Activated naive CD4-positive, alpha-beta T cell treated with anti-CD3 and anti-CD28 coated beads, Interleukin-2, amount 10 ng/mL, durations not matched to agents 7 days and 5 days (primary cell): ENCODE results near the gene SLC50A1.
"Not testable (repeated sequence)": the region's sequence is repeated elsewhere in the genome, so short reads cannot be mapped to it uniquely, and the experiment has no call there.

ENCODE experiments used
- CTCF ChIA-PET: fragments of 350-600 bp; sonication (Branson Sonifier 250); formaldehyde crosslinking; loops from one replicate; lab custom pipeline; 2021; ENCODE audit warnings: antibody characterized with exemption; lab: Charles Lee
- DNase-seq: peaks from one replicate; pipeline ENCODE4 v3.0.0-alpha.2; 2020
- H3K27ac Mint-ChIP-seq: one replicate; pipeline ENCODE4 v1.8.0; 2021; ENCODE audit warnings: mild to moderate bottlenecking, moderate library complexity, mixed read lengths
- H3K27me3 Mint-ChIP-seq: one replicate; pipeline ENCODE4 v1.8.0; 2021; ENCODE audit warnings: mild to moderate bottlenecking, mixed read lengths
- H3K36me3 Mint-ChIP-seq: one replicate; pipeline ENCODE4 v1.8.0; 2021; ENCODE audit warnings: mixed read lengths
- H3K4me1 Mint-ChIP-seq: one replicate; pipeline ENCODE4 v1.8.0; 2021; ENCODE audit warnings: mixed read lengths
- H3K4me3 Mint-ChIP-seq: one replicate; pipeline ENCODE4 v1.8.0; 2021; ENCODE audit warnings: mild to moderate bottlenecking, moderate library complexity, mixed read lengths
- H3K9me3 Mint-ChIP-seq: one replicate; pipeline ENCODE4 v1.8.0; 2021; ENCODE audit warnings: mixed read lengths

The SLC50A1 gene

GRCh38 chr1:155164625-155165024 is 29.0 kb downstream of the SLC50A1 start:
- not testable (repeated sequence) for H3K36me3 Mint-ChIP-seq, H3K27ac Mint-ChIP-seq, H3K4me3 Mint-ChIP-seq, H3K9me3 Mint-ChIP-seq, DNase-seq
- Mint-ChIP-seq H3K27me3 (peaks cover 25% of the 10 kb centered on the region), H3K4me1 (peaks cover 15% of the 10 kb centered on the region)
- CTCF ChIA-PET = interaction anchor here (1.1 to 13.8 kb wide), 3 partner anchors 8 to 74 kb away, joined by 3 to 226 read pairs (median 3); partner anchors contain the start of gene KRTCAP2

- no peak overlapping the region for H3K4me3 Mint-ChIP-seq
- CTCF ChIA-PET = interaction anchor here (0.8 to 13.8 kb wide), 6 partner anchors 20 to 80 kb away, joined by 3 to 226 read pairs (median 19); partner anchors contain the start of gene SLC50A1
- no peak overlapping the region for H3K27ac Mint-ChIP-seq
- no peak for DNase-seq
- peaks cover 15% of the 10 kb centered on the region for H3K36me3 Mint-ChIP-seq
- H3K4me1 Mint-ChIP-seq = peaks cover 17% of the 10 kb centered on the region
- H3K9me3 Mint-ChIP-seq = no peaks in the 10 kb centered on the region
- H3K27me3 Mint-ChIP-seq = peaks cover 21% of the 10 kb centered on the region
Observed at GRCh38 chr1:155166051-155166470, 30.4 kb downstream of the SLC50A1 start.

GRCh38 chr1:155166471-155167165 is 31.0 kb downstream of the SLC50A1 start:
- DNase-seq = no peak
- Mint-ChIP-seq H3K27me3 (peaks cover 21% of the 10 kb centered on the region), H3K36me3 (peaks cover 18% of the 10 kb centered on the region), H3K27ac (no peak overlapping the region), H3K9me3 (no peaks in the 10 kb centered on the region), H3K4me1 (peaks cover 23% of the 10 kb centered on the region), H3K4me3 (no peak overlapping the region)
- CTCF ChIA-PET = interaction anchor here (0.8 to 13.8 kb wide), 13 partner anchors 20 to 122 kb away, joined by 3 to 226 read pairs (median 7); partner anchors contain the start of gene SLC50A1

GRCh38 chr1:155167166-155168104 is 31.8 kb downstream of the SLC50A1 start:
- H3K9me3 Mint-ChIP-seq = no peaks in the 10 kb centered on the region
- H3K27me3 Mint-ChIP-seq = peaks cover 21% of the 10 kb centered on the region
- peak overlapping the region; percentile 12 for H3K4me3 Mint-ChIP-seq
- H3K4me1 Mint-ChIP-seq = peaks cover 31% of the 10 kb centered on the region
- DNase-seq = peak; percentile 93
- CTCF ChIA-PET = interaction anchor here (0.6 to 13.8 kb wide), 22 partner anchors 13 to 658 kb away, joined by 3 to 226 read pairs (median 4); partner anchors contain the start of genes EFNA3 and SLC50A1
- H3K27ac Mint-ChIP-seq = no peak overlapping the region
- H3K36me3 Mint-ChIP-seq = peaks cover 24% of the 10 kb centered on the region

GRCh38 chr1:155168105-155168445 is 32.4 kb downstream of the SLC50A1 start:
- H3K36me3 Mint-ChIP-seq = peaks cover 26% of the 10 kb centered on the region
- not testable (repeated sequence) for H3K27ac Mint-ChIP-seq, H3K9me3 Mint-ChIP-seq, DNase-seq, H3K4me3 Mint-ChIP-seq
- CTCF ChIA-PET = interaction anchor here (0.8 to 13.8 kb wide), 18 partner anchors 14 to 123 kb away, joined by 3 to 226 read pairs (median 5); partner anchors contain the start of gene EFNA3
- H3K27me3 Mint-ChIP-seq = peaks cover 22% of the 10 kb centered on the region
- peaks cover 34% of the 10 kb centered on the region for H3K4me1 Mint-ChIP-seq

- no peak for DNase-seq
- H3K4me1 Mint-ChIP-seq = peaks cover 40% of the 10 kb centered on the region
- H3K27ac Mint-ChIP-seq = no peak overlapping the region
- H3K9me3 Mint-ChIP-seq = no peaks in the 10 kb centered on the region
- no peak overlapping the region for H3K4me3 Mint-ChIP-seq
- CTCF ChIA-PET = interaction anchor here (0.9 to 13.8 kb wide), 15 partner anchors 15 to 123 kb away, joined by 3 to 226 read pairs (median 6); partner anchors contain the start of gene EFNA3
- H3K36me3 Mint-ChIP-seq = peaks cover 30% of the 10 kb centered on the region
- H3K27me3 Mint-ChIP-seq = peaks cover 25% of the 10 kb centered on the region
Observed at GRCh38 chr1:155168456-155169210, 33.0 kb downstream of the SLC50A1 start.

- DNase-seq = no peak
- Mint-ChIP-seq H3K36me3 (peaks cover 30% of the 10 kb centered on the region), H3K27me3 (peaks cover 25% of the 10 kb centered on the region), H3K4me3 (no peak overlapping the region), H3K4me1 (peaks cover 46% of the 10 kb centered on the region), H3K9me3 (no peaks in the 10 kb centered on the region), H3K27ac (no peak overlapping the region)
- CTCF ChIA-PET = interaction anchor here (0.6 to 13.8 kb wide), 5 partner anchors 72 to 248 kb away, joined by 4 to 226 read pairs (median 32); no protein-coding TSS in a partner anchor
Observed at GRCh38 chr1:155169541-155169940, 33.9 kb downstream of the SLC50A1 start.

GRCh38 chr1:155170101-155170785 is 34.6 kb downstream of the SLC50A1 start:
- Mint-ChIP-seq H3K9me3 (no peaks in the 10 kb centered on the region), H3K4me3 (no peak overlapping the region), H3K4me1 (peaks cover 52% of the 10 kb centered on the region), H3K36me3 (peaks cover 30% of the 10 kb centered on the region), H3K27ac (peak overlapping the region; percentile 2), H3K27me3 (peaks cover 25% of the 10 kb centered on the region)
- CTCF ChIA-PET = interaction anchor here (0.6 to 13.8 kb wide), 7 partner anchors 73 to 660 kb away, joined by 3 to 226 read pairs (median 29); no protein-coding TSS in a partner anchor
- DNase-seq = no peak

- peaks cover 23% of the 10 kb centered on the region for H3K27me3 Mint-ChIP-seq
- peaks cover 58% of the 10 kb centered on the region for H3K4me1 Mint-ChIP-seq
- no peaks in the 10 kb centered on the region for H3K9me3 Mint-ChIP-seq
- H3K27ac Mint-ChIP-seq = peak overlapping the region; percentile 28
- CTCF ChIA-PET = interaction anchor here (1.0 to 13.8 kb wide), 4 partner anchors 74 to 111 kb away, joined by 4 to 226 read pairs (median 57); no protein-coding TSS in a partner anchor
- no peak for DNase-seq
- H3K4me3 Mint-ChIP-seq = no peak overlapping the region
- peaks cover 30% of the 10 kb centered on the region for H3K36me3 Mint-ChIP-seq
Observed at GRCh38 chr1:155170806-155171205, 35.2 kb downstream of the SLC50A1 start.

- no peaks in the 10 kb centered on the region for H3K9me3 Mint-ChIP-seq
- DNase-seq = no peak
- H3K27me3 Mint-ChIP-seq = peaks cover 10% of the 10 kb centered on the region
- H3K4me1 Mint-ChIP-seq = peaks cover 67% of the 10 kb centered on the region
- peak overlapping the region; percentile 98 for H3K27ac Mint-ChIP-seq
- H3K4me3 Mint-ChIP-seq = peak overlapping the region; percentile 97
- CTCF ChIA-PET = interaction anchor here (0.6 to 13.8 kb wide), 19 partner anchors 9 to 198 kb away, joined by 3 to 226 read pairs (median 4); partner anchors contain the start of genes CKS1B, EFNA4, MTX1 and THBS3
- peaks cover 39% of the 10 kb centered on the region for H3K36me3 Mint-ChIP-seq
Observed at GRCh38 chr1:155171836-155172731, 36.4 kb downstream of the SLC50A1 start.

GRCh38 chr1:155172732-155173477 is 37.3 kb downstream of the SLC50A1 start, which contains the start of gene KRTCAP2:
Gene KRTCAP2, minus strand, starts transcription at chr1:155173304. Its CDS starts 80 bp downstream, at chr1:155173224.
- H3K27ac Mint-ChIP-seq = peak within 1 kb of the TSS; percentile 98
- H3K9me3 Mint-ChIP-seq = no peaks in the 10 kb centered on the region
- peak; percentile 97 for DNase-seq
- H3K27me3 Mint-ChIP-seq = peaks cover 4% of the 10 kb centered on the region
- peaks cover 65% of the 10 kb centered on the region for H3K4me1 Mint-ChIP-seq
- CTCF ChIA-PET = interaction anchor here (0.6 to 13.8 kb wide), 26 partner anchors 8 to 315 kb away, joined by 3 to 226 read pairs (median 4); partner anchors contain the start of genes CKS1B, DPM3, EFNA4 and MTX1
- peak within 1 kb of the TSS; percentile 97 for H3K4me3 Mint-ChIP-seq
- H3K36me3 Mint-ChIP-seq = peaks cover 44% of the 10 kb centered on the region
